Colonic mucosa (tissue), 4 donors: ENCODE results near the gene MYLIP. TPM values are rescaled to one million over a fixed set of nuclear protein-coding genes. Genes with fewer than 3 reads are reported as not detected.

Experiments used
- DNase-seq: peaks from one replicate; pipeline ENCODE4 v3.0.0-alpha.2; 2020
- H3K27ac ChIP-seq: fragments of 200-600 bp; one replicate; pipeline ENCODE4 v1.8.0; 2021
- H3K27me3 ChIP-seq: fragments of 200-600 bp; one replicate; pipeline ENCODE4 v1.8.0; 2021
- H3K36me3 ChIP-seq: fragments of 200-600 bp; one replicate; pipeline ENCODE4 v1.8.0; 2021
- H3K4me1 ChIP-seq: fragments of 200-600 bp; one replicate; pipeline ENCODE4 v1.8.0; 2021; ENCODE audit warnings: mild to moderate bottlenecking
- H3K4me3 ChIP-seq: fragments of 200-600 bp; one replicate; pipeline ENCODE4 v1.8.0; 2021
- H3K9ac ChIP-seq, 2 donors: one replicate each; pipeline ENCODE4 v1.7.0; 2013; ENCODE audit warnings: control low read depth in 2 of 2, low read depth in 2 of 2, low read length in 2 of 2
- H3K9me3 ChIP-seq: fragments of 200-600 bp; one replicate; pipeline ENCODE4 v1.8.0; 2021
- CTCF ChIP-seq: fragments of 200-600 bp; IDR thresholded peaks from one replicate; pipeline ENCODE4 v1.8.0; 2022; ENCODE audit warnings: antibody characterized with exemption, mild to moderate bottlenecking
- intact Hi-C: fragments of 100-400 bp; cut with DNase I; formaldehyde crosslinking; loops from one replicate; pipeline ENCODE4 v1.14.1; 2022
- total RNA-seq, 2 donors: library from RNA; stranded (reverse); fragmentation: NEBNext Ultra II Directional in 1 of 2; extraction: Animal tissue kit (Norgen Biotek cat#: 25700) in 1 of 2; gene quantifications; one replicate each; pipeline ENCODE4 v1.2.1, GENCODE V29; 2021
- donor health status: healthy.
- donor health status: DM: no; HTN: no; CAD: no.
- donor health status: DM: no; HTN: no; CAD: no.

The MYLIP gene
- total RNA-seq, 2 donors from 2014 or later, result 23.9 to 32.2 TPM

- intact Hi-C loops, result no loop called here
- Histone ChIP-seq H3K9ac (no peak overlapping the region), H3K27me3 (no peaks in the 10 kb centered on the region), H3K27ac (no peak overlapping the region), H3K4me1 (peaks cover 6% of the 10 kb centered on the region), H3K9me3 (no peaks in the 10 kb centered on the region), H3K36me3 (no peaks in the 10 kb centered on the region), H3K4me3 (no peak overlapping the region)
- TF ChIP-seq CTCF, result no peak
- DNase-seq, result no peak
Measured at GRCh38 chr6:16146527-16146955, 17.7 kb downstream of the MYLIP start.

- H3K4me3 ChIP-seq, result no peak overlapping the region
- TF ChIP-seq CTCF, result no peak
- H3K9me3 ChIP-seq, result no peaks in the 10 kb centered on the region
- H3K4me1 ChIP-seq, result peaks cover 6% of the 10 kb centered on the region
- no peak overlapping the region for H3K9ac ChIP-seq
- DNase-seq, result peak; percentile 78
- no peaks in the 10 kb centered on the region for H3K36me3 ChIP-seq
- no peak overlapping the region for H3K27ac ChIP-seq
- intact Hi-C loops, result no loop called here
- no peaks in the 10 kb centered on the region for H3K27me3 ChIP-seq
Measured at GRCh38 chr6:16148498-16148897, 19.6 kb downstream of the MYLIP start.

- Histone ChIP-seq H3K9me3 (no peaks in the 10 kb centered on the region), H3K9ac (no peak overlapping the region), H3K4me3 (no peak overlapping the region), H3K27me3 (no peaks in the 10 kb centered on the region), H3K27ac (no peak overlapping the region), H3K4me1 (peaks cover 6% of the 10 kb centered on the region), H3K36me3 (no peaks in the 10 kb centered on the region)
- no peak for DNase-seq
- intact Hi-C loops, result no loop called here
- TF ChIP-seq CTCF, result no peak
Measured at GRCh38 chr6:16149305-16149704, 20.4 kb downstream of the MYLIP start.

GRCh38 chr6:16150098-16150497 lies 21.2 kb downstream of the MYLIP start:
- Histone ChIP-seq H3K4me1 (peaks cover 6% of the 10 kb centered on the region), H3K9ac (no peak overlapping the region), H3K27ac (no peak overlapping the region), H3K36me3 (no peaks in the 10 kb centered on the region), H3K27me3 (no peaks in the 10 kb centered on the region), H3K9me3 (no peaks in the 10 kb centered on the region), H3K4me3 (no peak overlapping the region)
- DNase-seq, result no peak
- TF ChIP-seq CTCF, result no peak
- intact Hi-C loops, result no loop called here

- Histone ChIP-seq H3K9me3 (no peaks in the 10 kb centered on the region), H3K27ac (no peak overlapping the region), H3K9ac (no peak overlapping the region), H3K36me3 (no peaks in the 10 kb centered on the region), H3K4me1 (no peaks in the 10 kb centered on the region), H3K4me3 (no peak overlapping the region), H3K27me3 (no peaks in the 10 kb centered on the region)
- TF ChIP-seq CTCF, result no peak
- DNase-seq, result no peak
- intact Hi-C loops, result no loop called here
Measured at GRCh38 chr6:16153211-16153820, 24.4 kb downstream of the MYLIP start.
